ENCODE results near the gene TNS4.

- TF ChIP-seq CTCF (IDR thresholded peaks at IDR 0.05; ENCODE audit: borderline replicate concordance, extremely low read depth, low read length, poor library complexity, severe bottlenecking) (no peak), EZH2 (IDR thresholded peaks at IDR 0.05; ENCODE audit: borderline replicate concordance, low read depth, low read length, severe bottlenecking) (no peak)
Observed at GRCh38 chr17:40480501-40481003, 20.9 kb downstream of the TNS4 start.

All from DND-41 (cell line).